GM12874 (cell line): ENCODE results near the gene CLDN6.

Experiments used
- CTCF ChIP-seq: IDR thresholded peaks from 2 replicates; pipeline ENCODE4 v1.5.1; 2011; ENCODE audit warnings: low read depth, mild to moderate bottlenecking, control low read depth, low read length, moderate library complexity; ENCODE audit not compliant: insufficient read depth

Gene CLDN6

GRCh38 chr16:3035289-3035971 is 17.4 kb upstream of the CLDN6 start:
- TF ChIP-seq CTCF: no peak

GRCh38 chr16:3032624-3033023 is 14.6 kb upstream of the CLDN6 start:
- TF ChIP-seq CTCF: no peak

- no peak for TF ChIP-seq CTCF
Observed at GRCh38 chr16:3030222-3031212, 12.5 kb upstream of the CLDN6 start.

- TF ChIP-seq CTCF: no peak
Observed at GRCh38 chr16:3029491-3030221, 11.7 kb upstream of the CLDN6 start.

- no peak for TF ChIP-seq CTCF
Observed at GRCh38 chr16:3028716-3029319, 10.8 kb upstream of the CLDN6 start.

- peak; percentile 95 for TF ChIP-seq CTCF
Observed at GRCh38 chr16:3027983-3028715, 10.2 kb upstream of the CLDN6 start.
